Measurements from ENCODE around the gene ZNF302. TPM values are rescaled to one million over a fixed set of nuclear protein-coding genes. Genes with fewer than 3 reads are reported as not detected.
A peak's percentile ranks its signal among the peaks of the same experiment; 100 is the strongest.

ZNF302 gene
- polyA plus RNA-seq, 3 donors = 11.4 to 16.8 (median 14.8) TPM

GRCh38 chr19:34712395-34713261 is 35.1 kb downstream of the ZNF302 start:
- H3K27ac ChIP-seq (ENCODE audit: low read depth, low read length) = no peak overlapping the region
- WGBS, 3 donors = 34% methylated on average over 11 of the region's 11 CpGs

DNA sequence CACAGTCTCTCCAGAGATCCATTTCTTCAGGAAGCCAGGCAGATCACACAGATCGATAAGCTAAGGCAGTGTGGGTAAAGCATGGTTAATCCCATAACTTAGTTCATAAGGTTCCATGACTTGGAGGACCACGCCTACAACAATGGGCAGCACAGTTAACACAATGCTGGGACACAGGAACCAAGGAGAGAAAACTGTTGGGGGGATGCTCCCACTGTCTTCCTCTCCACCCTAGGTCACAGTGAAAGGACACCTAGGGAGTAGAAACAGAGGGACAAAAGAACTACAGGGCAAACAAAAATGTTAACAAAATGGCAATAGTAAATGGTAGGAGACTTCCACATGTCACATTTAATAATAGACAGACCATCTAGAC is 35.8 kb downstream of the ZNF302 start:
- H3K27ac ChIP-seq (ENCODE audit: low read depth, low read length) = no peak overlapping the region
- 83 to 85% (median 85%) methylated on average over 2 of the region's 2 CpGs for WGBS, 3 donors

DNA sequence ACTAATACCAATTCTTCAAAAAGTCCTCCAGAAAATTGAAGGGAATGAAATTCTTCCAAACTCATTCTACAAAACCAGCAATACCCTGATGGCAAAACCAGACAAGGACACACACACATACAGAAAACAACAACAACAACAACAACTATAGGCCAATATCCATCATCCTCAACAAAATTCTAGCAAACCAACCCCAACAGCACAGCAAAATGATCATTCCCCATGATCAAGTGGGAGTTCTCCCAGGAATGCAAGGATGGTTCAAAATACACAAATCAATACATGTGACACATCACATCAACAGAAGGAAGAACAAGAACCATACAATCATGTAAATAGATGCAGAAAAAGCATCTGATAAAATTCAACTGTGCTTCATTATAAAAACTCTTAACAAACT is 37.9 kb downstream of the ZNF302 start:
- H3K27ac ChIP-seq (ENCODE audit: low read depth, low read length) = no peak overlapping the region

DNA sequence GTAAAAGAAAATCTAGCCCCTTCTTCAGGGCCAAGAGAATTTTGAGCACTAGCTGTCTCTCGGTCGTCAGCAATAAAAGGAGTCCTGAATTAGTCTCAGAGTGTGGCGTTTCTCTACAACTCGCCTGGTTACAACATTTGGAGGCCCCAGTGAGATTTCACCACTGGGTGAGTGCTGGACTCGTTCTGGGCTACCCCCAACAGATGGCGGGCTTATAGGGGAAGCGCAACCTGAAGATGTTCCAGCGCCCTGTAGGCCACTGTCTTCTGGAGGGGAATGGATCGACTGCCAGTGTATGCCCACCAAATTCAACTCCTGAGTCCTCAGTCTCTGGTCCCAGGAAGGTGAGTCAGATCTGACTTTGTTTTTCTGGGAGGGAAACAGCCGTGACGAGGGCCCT is 44.9 kb downstream of the ZNF302 start:
- 49 to 71% (median 58%) methylated on average over 11 of the region's 11 CpGs for WGBS, 3 donors
- no peak overlapping the region for H3K27ac ChIP-seq (ENCODE audit: low read depth, low read length)

DNA sequence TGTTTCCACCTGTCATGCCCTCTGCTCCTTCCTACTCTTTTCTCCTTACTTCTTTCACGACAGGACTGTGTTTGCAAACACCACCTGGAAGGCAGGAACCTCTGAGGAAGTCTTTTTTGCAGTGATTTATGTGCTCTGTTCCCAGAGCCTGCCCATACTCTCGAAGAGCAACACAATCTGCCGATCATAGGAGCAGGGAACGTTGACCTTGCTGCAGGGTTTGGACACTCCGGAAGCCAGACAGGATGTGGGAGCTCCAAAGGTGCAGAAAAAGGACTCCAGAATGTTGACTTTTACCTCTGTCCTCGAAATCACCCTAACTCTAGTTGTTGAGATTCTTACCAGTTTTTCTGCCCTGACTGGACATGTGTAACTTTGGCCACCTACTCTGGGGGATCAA is 47.9 kb downstream of the ZNF302 start:
- WGBS, 3 donors = 23 to 32% (median 27%) methylated on average over 6 of the region's 6 CpGs
- H3K27ac ChIP-seq (ENCODE audit: low read depth, low read length) = no peak overlapping the region

GRCh38 chr19:34731019-34731829 is 53.7 kb downstream of the ZNF302 start:
- 76 to 88% (median 86%) methylated on average over 11 of the region's 11 CpGs for WGBS, 3 donors

GRCh38 chr19:34731964-34732363 is 54.5 kb downstream of the ZNF302 start:
- 82 to 93% (median 88%) methylated on average over 7 of the region's 7 CpGs for WGBS, 3 donors
- H3K27ac ChIP-seq (ENCODE audit: low read depth, low read length) = no peak overlapping the region

More at GRCh38 chr19:34731019-34731829, 53.7 kb downstream of the ZNF302 start:
- no peak overlapping the region for H3K27ac ChIP-seq (ENCODE audit: low read depth, low read length)

- 20 to 55% (median 47%) methylated on average over 11 to 15 of the region's 15 CpGs for WGBS, 3 donors
Observed at GRCh38 chr19:34732612-34733211, 55.2 kb downstream of the ZNF302 start.

DNA sequence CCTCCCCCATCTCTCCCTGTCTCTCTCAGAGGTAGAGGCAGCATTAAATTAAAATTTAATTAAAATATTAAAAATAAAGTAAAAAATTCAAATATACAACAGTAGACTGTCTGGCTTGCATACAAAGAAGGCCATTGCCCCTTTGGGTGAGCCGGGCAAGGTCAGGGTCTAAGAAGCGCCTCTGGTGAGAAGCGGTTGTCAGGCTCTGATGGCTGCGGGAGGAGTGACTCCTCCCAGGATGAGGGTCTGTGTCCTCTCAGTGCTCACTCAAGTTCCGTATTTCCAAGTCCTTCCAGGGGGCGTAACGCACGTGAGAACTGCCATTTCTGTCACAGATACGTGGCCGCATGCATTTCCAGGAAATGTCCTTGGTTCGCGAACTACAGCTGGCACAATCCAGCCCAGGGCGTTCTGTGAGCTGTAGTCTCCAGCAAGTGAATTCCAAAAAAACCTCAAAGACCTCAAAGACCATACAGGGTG is 55.8 kb downstream of the ZNF302 start:
- WGBS, 3 donors = 1% methylated on average over 13 of the region's 13 CpGs
- peak overlapping the region; percentile 92 for H3K27ac ChIP-seq (ENCODE audit: low read depth, low read length)

More at GRCh38 chr19:34732612-34733211, 55.2 kb downstream of the ZNF302 start:
- peak overlapping the region; percentile 92 for H3K27ac ChIP-seq (ENCODE audit: low read depth, low read length)

DNA sequence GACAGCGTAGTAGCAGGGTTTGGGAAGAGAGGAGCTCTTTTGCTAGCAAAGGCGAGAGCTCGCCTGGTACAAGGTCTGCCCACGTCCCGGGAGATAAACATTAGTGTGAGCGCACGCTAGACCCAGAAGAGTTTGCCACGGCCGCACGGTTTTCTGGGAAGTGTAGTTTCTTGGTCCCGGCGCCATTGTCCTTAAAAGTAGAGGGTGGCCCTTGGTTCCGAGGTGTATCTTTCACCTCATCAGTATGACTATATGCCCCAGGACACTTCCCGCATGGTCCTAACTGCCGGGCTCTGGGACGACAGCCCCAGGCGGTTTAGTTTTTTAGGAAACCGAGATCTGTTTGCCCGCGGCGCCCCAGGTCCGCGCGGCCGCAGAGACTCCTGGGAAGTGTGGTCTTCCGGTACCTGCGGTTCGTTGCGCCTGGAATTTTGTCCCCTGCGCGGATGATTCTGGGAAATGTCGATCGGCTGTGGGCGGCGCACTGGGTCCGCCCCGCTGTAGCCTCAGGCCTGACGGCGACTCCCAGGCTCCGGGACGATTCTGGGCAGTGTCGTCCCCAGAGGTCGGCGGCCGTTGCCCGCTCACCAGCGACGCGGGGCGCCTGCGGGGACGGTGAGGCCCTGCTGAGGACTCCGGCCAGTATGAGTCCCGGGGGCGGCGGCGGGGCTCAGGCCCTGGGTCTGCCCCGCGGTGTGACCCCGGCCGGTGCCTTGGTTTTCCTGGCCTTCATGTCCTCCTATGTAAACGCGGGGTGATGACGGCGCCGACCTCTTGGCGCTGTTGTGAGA is 56.5 kb downstream of the ZNF302 start, which contains the start of gene ZNF181:
TSS of gene ZNF181 (plus strand) at position 498 of the 791 bp plus-strand sequence. CDS start 795 bp downstream, outside the sequence.
- 0% methylated on average over 67 of the region's 67 CpGs for WGBS, 3 donors
- H3K27ac ChIP-seq (ENCODE audit: low read depth, low read length) = peak within 1 kb of the TSS; percentile 94

DNA sequence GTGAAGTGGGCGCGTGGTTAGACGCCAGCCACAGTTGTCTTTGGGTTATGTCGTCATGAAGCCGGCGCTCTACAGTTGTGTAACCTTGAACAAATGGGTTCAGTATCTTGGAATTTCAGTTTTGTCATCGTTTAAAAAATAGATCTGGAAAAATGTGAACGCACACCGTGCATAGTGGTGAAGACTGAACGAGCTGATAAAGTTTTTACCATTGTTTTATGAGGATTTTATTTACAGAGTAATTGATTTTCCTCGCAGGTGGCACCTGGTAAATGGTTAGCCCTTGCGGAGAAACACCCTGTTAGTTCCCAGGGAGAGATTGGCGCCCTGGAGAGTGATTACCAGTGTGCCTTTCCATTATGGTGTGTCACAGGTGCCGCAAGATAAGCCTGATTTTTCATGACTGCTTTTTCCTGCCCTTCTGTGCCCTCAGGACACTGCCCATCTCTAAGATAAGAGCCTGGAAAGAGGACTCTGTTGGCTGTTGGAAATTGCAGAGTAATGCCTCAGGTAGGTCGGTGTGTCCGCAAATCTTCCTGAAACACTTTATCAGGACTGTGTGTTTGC is 57.1 kb downstream of the ZNF302 start:
- 10 to 18% (median 18%) methylated on average over 16 of the region's 16 CpGs for WGBS, 3 donors
- H3K27ac ChIP-seq (ENCODE audit: low read depth, low read length) = peak overlapping the region; percentile 94

Other genes with a start within 250 kb of the ZNF302 start
- gene UBA2, start 249.3 kb upstream of the ZNF302 start, polyA plus RNA-seq = 100 to 1,000 TPM in 1 of 3 donors, 10 to 100 TPM in 2; 39.2 to 112 (median 89.7) TPM
- 10 to 100 TPM in 2 of 3 donors, 1 to 10 TPM in 1; 2.7 to 21.0 (median 14.8) TPM for gene WTIP, start 195.9 kb upstream of the ZNF302 start, polyA plus RNA-seq
- gene SCGB2B2, start 519 bp upstream of the ZNF302 start, polyA plus RNA-seq = under 1 TPM in 2 of 3 donors, not detected in 1; 0.12 to 0.18 TPM
- gene ZNF181, start 56.6 kb downstream of the ZNF302 start, polyA plus RNA-seq = 1 to 10 TPM; 8.0 to 9.9 (median 8.8) TPM
- gene ZNF599, start 95.5 kb downstream of the ZNF302 start, polyA plus RNA-seq = 1 to 10 TPM; 2.9 to 6.0 (median 3.2) TPM
- 1 to 10 TPM in 2 of 3 donors, under 1 TPM in 1; 0.76 to 1.7 (median 1.4) TPM for gene ZNF30, start 249.2 kb downstream of the ZNF302 start, polyA plus RNA-seq

Measured in adipose tissue (tissue), 3 donors.